Natural killer cell (primary cell): Measurements from ENCODE around the gene KSR1. TPM values are rescaled to one million over a fixed set of nuclear protein-coding genes. Genes with fewer than 3 reads are reported as not detected.
"Not testable (repeated sequence)": the region's sequence is repeated elsewhere in the genome, so short reads cannot be mapped to it uniquely, and the experiment has no call there.

Experiments used
- ATAC-seq, 3 donors: fragments of 150-1000 bp in 2 of 3; fragments of 200-7000 bp in 1 of 3; cut with Tn5 transposase; 1 replicate in 1 of 3; 2 replicates in 2 of 3; pipeline ENCODE4 v1.10.0; 2021; ENCODE audit warnings: mild to moderate bottlenecking in 2 of 3, moderate library complexity in 2 of 3
- DNase-seq, 2 donors: peaks; one replicate each; pipeline versions ENCODE4 v3.0.0 to v3.0.0-alpha.2; 2013 to 2021; ENCODE audit warnings: mixed read lengths in 1 of 2
- H3K27ac ChIP-seq: one replicate; pipeline ENCODE4 v1.5.1; 2013; ENCODE audit warnings: mild to moderate bottlenecking, low read length
- H3K27me3 ChIP-seq: one replicate; pipeline ENCODE4 v1.6.1; 2013; ENCODE audit warnings: low read length; ENCODE audit not compliant: control insufficient read depth, insufficient read depth
- H3K36me3 ChIP-seq: one replicate; pipeline ENCODE4 v1.6.1; 2013; ENCODE audit warnings: low read length; ENCODE audit not compliant: control insufficient read depth, insufficient read depth
- H3K4me1 ChIP-seq: one replicate; pipeline ENCODE4 v1.6.1; 2013; ENCODE audit warnings: low read length; ENCODE audit not compliant: control insufficient read depth, insufficient read depth
- H3K4me3 ChIP-seq: one replicate; pipeline ENCODE4 v1.5.1; 2013; ENCODE audit warnings: low read length
- H3K9me3 ChIP-seq: one replicate; pipeline ENCODE4 v1.6.1; 2013; ENCODE audit warnings: low read length; ENCODE audit not compliant: control insufficient read depth, insufficient read depth
- H3K27ac Mint-ChIP-seq, 2 donors: one replicate each; pipeline ENCODE4 v1.8.0; 2022; ENCODE audit warnings: mild to moderate bottlenecking in 2 of 2, mixed read lengths in 2 of 2, moderate library complexity in 1 of 2
- H3K27me3 Mint-ChIP-seq, 2 donors: one replicate each; pipeline ENCODE4 v1.8.0; 2022; ENCODE audit warnings: low read depth in 2 of 2, mixed read lengths in 2 of 2
- H3K36me3 Mint-ChIP-seq: one replicate; pipeline ENCODE4 v1.8.0; 2022; ENCODE audit warnings: mixed read lengths
- H3K4me1 Mint-ChIP-seq, 2 donors: one replicate each; pipeline ENCODE4 v1.8.0; 2022; ENCODE audit warnings: mixed read lengths in 2 of 2
- H3K4me3 Mint-ChIP-seq: one replicate; pipeline ENCODE4 v1.8.0; 2022; ENCODE audit warnings: mild to moderate bottlenecking, moderate library complexity, mixed read lengths
- H3K9me3 Mint-ChIP-seq, 2 donors: one replicate each; pipeline ENCODE4 v1.8.0; 2022; ENCODE audit warnings: mixed read lengths in 2 of 2
- WGBS: methylation state at CpG from one replicate; pipeline ENCODE4 v1.1.7; 2013; ENCODE audit warnings: missing lambda C conversion rate; ENCODE audit not compliant: insufficient coverage; 5-methylcytosine and 5-hydroxymethylcytosine counted together
- intact Hi-C: fragments of 100-400 bp; cut with micrococcal nuclease; formaldehyde crosslinking; loops from one replicate; pipeline ENCODE4 v1.14.2; 2022
- total RNA-seq, 4 donors: library from RNA; stranded (reverse); fragments of 120-200 nt in 1 of 4; gene quantifications; one replicate each; pipeline versions ENCODE4 v1.2.3 to v1.2.4, GENCODE V29; 2013 to 2022
- TF ChIP-seq, protein P1 (sequence below): fragments of 200-600 bp; IDR thresholded peaks from one replicate; pipeline ENCODE4 v1.8.0; 2022; ENCODE audit warnings: antibody characterized with exemption

KSR1 gene
- total RNA-seq, 3 donors from 2014 or later (not counting 1 experiment from before 2014, with no cell fraction given): 46.4 to 63.1 (median 59.2) TPM

DNA sequence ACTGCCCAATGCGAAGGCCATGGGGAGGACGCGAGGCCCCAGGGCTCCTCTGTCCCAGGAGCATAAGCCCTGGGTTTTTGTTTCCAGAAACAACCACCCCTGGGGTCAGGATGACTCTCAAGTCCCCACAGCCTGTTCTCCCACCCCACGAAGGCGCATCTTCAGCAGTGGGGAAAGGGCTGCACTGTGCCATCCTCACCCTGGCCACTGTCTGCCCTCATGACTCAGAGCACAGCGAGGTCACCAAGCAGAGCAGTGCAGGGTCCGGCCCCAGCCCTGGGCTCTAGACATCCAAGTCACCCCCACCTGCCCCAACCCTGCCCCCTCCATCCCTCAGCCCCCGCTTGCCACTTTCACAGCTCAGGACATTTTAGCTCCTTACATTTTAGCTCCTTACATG is 22.7 kb upstream of the KSR1 start:
- no peak overlapping the region for H3K4me3 Mint-ChIP-seq
- Histone ChIP-seq H3K27ac (no peak overlapping the region), H3K9me3 (no peaks in the 10 kb centered on the region), H3K4me1 (no peaks in the 10 kb centered on the region), H3K4me3 (no peak overlapping the region), H3K27me3 (no peaks in the 10 kb centered on the region), H3K36me3 (no peaks in the 10 kb centered on the region)
- DNase-seq (no peak), ATAC-seq (no peak)
- no peaks in the 10 kb centered on the region for H3K27me3 Mint-ChIP-seq
- H3K9me3 Mint-ChIP-seq: no peaks in the 10 kb centered on the region
- H3K27ac Mint-ChIP-seq: no peak overlapping the region
- no peaks in the 10 kb centered on the region for H3K36me3 Mint-ChIP-seq
- TF ChIP-seq, protein P1, sequence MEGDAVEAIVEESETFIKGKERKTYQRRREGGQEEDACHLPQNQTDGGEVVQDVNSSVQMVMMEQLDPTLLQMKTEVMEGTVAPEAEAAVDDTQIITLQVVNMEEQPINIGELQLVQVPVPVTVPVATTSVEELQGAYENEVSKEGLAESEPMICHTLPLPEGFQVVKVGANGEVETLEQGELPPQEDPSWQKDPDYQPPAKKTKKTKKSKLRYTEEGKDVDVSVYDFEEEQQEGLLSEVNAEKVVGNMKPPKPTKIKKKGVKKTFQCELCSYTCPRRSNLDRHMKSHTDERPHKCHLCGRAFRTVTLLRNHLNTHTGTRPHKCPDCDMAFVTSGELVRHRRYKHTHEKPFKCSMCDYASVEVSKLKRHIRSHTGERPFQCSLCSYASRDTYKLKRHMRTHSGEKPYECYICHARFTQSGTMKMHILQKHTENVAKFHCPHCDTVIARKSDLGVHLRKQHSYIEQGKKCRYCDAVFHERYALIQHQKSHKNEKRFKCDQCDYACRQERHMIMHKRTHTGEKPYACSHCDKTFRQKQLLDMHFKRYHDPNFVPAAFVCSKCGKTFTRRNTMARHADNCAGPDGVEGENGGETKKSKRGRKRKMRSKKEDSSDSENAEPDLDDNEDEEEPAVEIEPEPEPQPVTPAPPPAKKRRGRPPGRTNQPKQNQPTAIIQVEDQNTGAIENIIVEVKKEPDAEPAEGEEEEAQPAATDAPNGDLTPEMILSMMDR: no peak
- H3K4me1 Mint-ChIP-seq: no peaks in the 10 kb centered on the region
- WGBS: 79% methylated on average over 8 of the region's 8 CpGs
- intact Hi-C loops: no loop called here

DNA sequence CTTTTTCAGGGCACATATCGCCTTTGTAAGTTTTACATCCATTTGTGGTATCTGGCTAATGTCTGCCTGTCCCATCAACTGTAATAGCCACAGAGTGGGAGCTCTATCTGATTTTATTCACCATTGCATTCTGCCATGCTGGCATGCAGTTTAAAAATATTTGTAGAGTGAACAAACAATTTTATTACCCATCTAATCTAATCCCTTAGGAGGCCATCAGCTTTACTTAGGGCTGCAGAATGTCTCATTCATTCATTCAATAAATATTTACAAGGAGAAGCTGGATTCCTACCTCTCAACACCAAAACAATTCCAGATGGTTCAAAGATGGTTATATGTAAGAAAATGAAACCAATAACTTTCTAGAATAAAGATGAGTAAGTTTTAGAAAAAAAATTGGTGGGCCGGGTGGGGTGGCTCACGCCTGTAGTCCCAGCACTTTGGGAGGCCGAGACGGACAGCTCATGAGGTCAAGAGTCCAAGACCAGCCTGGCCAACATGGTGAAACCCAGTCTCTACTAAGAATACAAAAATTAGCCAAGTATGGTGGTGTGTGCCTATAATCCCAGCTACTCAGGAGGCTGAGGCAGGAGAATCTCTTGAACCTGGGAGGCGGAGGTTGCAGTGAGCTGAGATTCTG is 20.7 kb upstream of the KSR1 start:
- intact Hi-C loops, H3K27ac Mint-ChIP-seq, H3K4me1 Mint-ChIP-seq, H3K27ac ChIP-seq, H3K36me3 Mint-ChIP-seq, H3K36me3 ChIP-seq, ATAC-seq, DNase-seq, H3K27me3 ChIP-seq, H3K9me3 ChIP-seq, H3K9me3 Mint-ChIP-seq, H3K4me1 ChIP-seq, H3K27me3 Mint-ChIP-seq, H3K4me3 Mint-ChIP-seq, H3K4me3 ChIP-seq: not testable (repeated sequence)
- 94% methylated on average over 6 of the region's 6 CpGs for WGBS

DNA sequence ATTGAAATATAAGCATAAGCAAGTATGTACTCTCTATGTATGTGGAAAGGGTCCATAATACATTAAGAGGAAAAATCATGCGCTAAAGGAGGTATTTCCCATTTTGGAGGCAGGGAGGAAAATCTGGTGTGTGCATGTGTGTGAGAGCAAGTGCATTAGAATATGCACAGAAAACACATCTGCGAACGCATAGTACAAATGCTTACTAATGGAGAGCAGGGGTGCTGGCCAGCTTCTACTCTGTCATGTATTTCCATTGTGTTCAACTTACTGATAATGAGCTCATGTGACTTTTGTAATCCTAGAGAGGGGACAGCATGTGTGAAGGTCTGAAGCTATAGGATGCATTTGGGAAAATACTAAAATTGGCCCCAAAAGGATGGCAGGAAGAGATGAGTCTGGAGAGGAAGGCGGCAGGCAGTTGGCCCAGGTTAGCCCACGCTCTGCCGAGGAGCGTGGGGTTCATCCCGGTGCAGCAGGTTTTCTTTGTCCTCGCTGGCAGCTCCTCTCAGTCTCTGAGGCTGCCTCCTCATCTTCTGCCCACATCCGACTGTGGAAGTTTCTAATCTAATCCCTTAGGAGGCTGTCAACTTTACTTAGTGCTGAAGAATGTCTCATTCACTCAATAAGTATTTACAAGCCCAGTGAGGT is 17.8 kb upstream of the KSR1 start:
- H3K4me1 ChIP-seq: no peaks in the 10 kb centered on the region
- no peak overlapping the region for H3K27ac ChIP-seq
- no peak overlapping the region for H3K4me3 ChIP-seq
- no peaks in the 10 kb centered on the region for H3K36me3 Mint-ChIP-seq
- TF ChIP-seq, protein P1: no peak
- H3K9me3 ChIP-seq: no peaks in the 10 kb centered on the region
- no peaks in the 10 kb centered on the region for H3K27me3 ChIP-seq
- intact Hi-C loops: no loop called here
- no peak overlapping the region for H3K4me3 Mint-ChIP-seq
- H3K4me1 Mint-ChIP-seq: no peaks in the 10 kb centered on the region
- no peaks in the 10 kb centered on the region for H3K36me3 ChIP-seq
- no peaks in the 10 kb centered on the region for H3K9me3 Mint-ChIP-seq
- 97% methylated on average over 10 of the region's 10 CpGs for WGBS
- H3K27me3 Mint-ChIP-seq: no peaks in the 10 kb centered on the region
- ATAC-seq: no peak
- H3K27ac Mint-ChIP-seq: no peak overlapping the region
- DNase-seq: no peak

DNA sequence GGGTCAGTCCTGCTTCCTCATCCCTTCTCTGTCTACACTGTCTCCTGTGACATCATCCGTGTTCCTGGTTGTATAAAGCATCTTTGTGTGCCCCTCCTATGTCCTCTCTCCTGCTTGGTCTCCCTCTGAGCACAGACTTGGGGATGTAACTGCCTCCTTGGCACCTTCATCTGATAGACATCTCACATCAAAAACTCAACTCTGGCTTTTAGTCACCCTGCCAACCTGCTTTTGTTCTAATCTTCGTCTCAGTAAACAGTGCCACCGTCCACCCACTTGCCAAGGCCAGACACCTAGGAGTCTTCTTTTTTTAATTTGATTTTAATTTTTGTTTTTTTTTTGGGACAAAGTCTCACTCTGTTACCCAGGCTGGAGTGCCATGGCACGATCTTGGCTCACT is 16.9 kb upstream of the KSR1 start:
- DNase-seq: no peak
- Histone ChIP-seq H3K4me1 (no peaks in the 10 kb centered on the region), H3K36me3 (no peaks in the 10 kb centered on the region), H3K9me3 (no peaks in the 10 kb centered on the region), H3K27me3 (no peaks in the 10 kb centered on the region), H3K4me3 (no peak overlapping the region), H3K27ac (no peak overlapping the region)
- TF ChIP-seq, protein P1: no peak
- no peak for ATAC-seq
- Mint-ChIP-seq H3K4me3 (no peak overlapping the region), H3K27ac (no peak overlapping the region), H3K36me3 (no peaks in the 10 kb centered on the region), H3K9me3 (no peaks in the 10 kb centered on the region), H3K4me1 (no peaks in the 10 kb centered on the region), H3K27me3 (no peaks in the 10 kb centered on the region)
- intact Hi-C loops: no loop called here
- 83% methylated on average over 4 of the region's 4 CpGs for WGBS
